CD4-positive, alpha-beta T cell treated with Interferon alpha-2 for 1 hour (primary cell): ENCODE results near the gene WDR88.
"Not testable (repeated sequence)": the region's sequence is repeated elsewhere in the genome, so short reads cannot be mapped to it uniquely, and the experiment has no call there.

ENCODE experiments used
- DNase-seq, 2 donors: peaks; one replicate each; pipeline ENCODE4 v3.0.0-alpha.2; 2020 to 2022

Gene WDR88

GRCh38 chr19:33214596-33214995 is 82.7 kb downstream of the WDR88 start:
- no peak for DNase-seq

GRCh38 chr19:33215438-33216197 is 83.7 kb downstream of the WDR88 start:
- no peak for DNase-seq

GRCh38 chr19:33216198-33216830 is 84.4 kb downstream of the WDR88 start:
- DNase-seq: no peak

GRCh38 chr19:33217881-33218280 is 86.0 kb downstream of the WDR88 start:
- no peak for DNase-seq

GRCh38 chr19:33219261-33219815 is 87.4 kb downstream of the WDR88 start:
- no peak for DNase-seq

GRCh38 chr19:33220115-33220514 is 88.2 kb downstream of the WDR88 start:
- DNase-seq: no peak

GRCh38 chr19:33220735-33221134 is 88.8 kb downstream of the WDR88 start:
- DNase-seq: no peak

- no peak for DNase-seq
Measured at GRCh38 chr19:33221638-33222037, 89.7 kb downstream of the WDR88 start.

GRCh38 chr19:33222255-33222654 is 90.3 kb downstream of the WDR88 start:
- not testable (repeated sequence) for DNase-seq

GRCh38 chr19:33224694-33225457 is 93.0 kb downstream of the WDR88 start:
- no peak for DNase-seq
